WTC11 (cell line): Measurements from ENCODE around the gene NSD1. TPM values are rescaled to one million over a fixed set of nuclear protein-coding genes. Genes with fewer than 3 reads are reported as not detected.

Experiments
- ATAC-seq: fragments of 200-7000 bp; cut with Tn5 transposase; 2 replicates; pipeline ENCODE4 v1.10.0; 2021; ENCODE audit warnings: mild to moderate bottlenecking, moderate library complexity
- CTCF ChIA-PET: fragments of 300-600 bp; sonication (Branson Sonifier 250); formaldehyde crosslinking; loops from one replicate; lab custom pipeline; 2021; ENCODE audit warnings: antibody characterized with exemption; lab: Charles Lee
- POLR2A ChIA-PET: fragments of 350-600 bp; sonication (Branson Sonifier 250); formaldehyde crosslinking; loops from one replicate; lab custom pipeline; 2021; ENCODE audit warnings: antibody characterized with exemption; lab: Charles Lee
- DNase-seq: peaks from one replicate; pipeline ENCODE4 v3.0.0; 2021; ENCODE audit warnings: low spot score
- H3K27ac Mint-ChIP-seq: 2 replicates; pipeline ENCODE4 v1.8.0; 2021; ENCODE audit warnings: mixed read lengths
- H3K27me3 Mint-ChIP-seq: 2 replicates; pipeline ENCODE4 v1.8.0; 2021; ENCODE audit warnings: low read depth, mild to moderate bottlenecking, moderate library complexity, mixed read lengths
- H3K36me3 Mint-ChIP-seq: 2 replicates; pipeline ENCODE4 v1.8.0; 2021; ENCODE audit warnings: mixed read lengths
- H3K4me1 Mint-ChIP-seq: 2 replicates; pipeline ENCODE4 v1.8.0; 2022; ENCODE audit warnings: mixed read lengths
- H3K4me3 Mint-ChIP-seq: 2 replicates; pipeline ENCODE4 v1.8.0; 2021; ENCODE audit warnings: mild to moderate bottlenecking, moderate library complexity, mixed read lengths
- H3K9me3 Mint-ChIP-seq: 2 replicates; pipeline ENCODE4 v1.8.0; 2021; ENCODE audit warnings: mixed read lengths
- ARID4B ChIP-seq: sonication (generic); formaldehyde crosslinking; IDR thresholded peaks from 2 replicates; pipeline ENCODE4 v1.8.0; 2023; ENCODE audit warnings: missing genetic modification reagents, mild to moderate bottlenecking, borderline replicate concordance
- ATF1 ChIP-seq: sonication (generic); formaldehyde crosslinking; IDR thresholded peaks from 2 replicates; pipeline ENCODE4 v1.8.1; 2023; ENCODE audit warnings: mild to moderate bottlenecking, moderate library complexity, missing genetic modification reagents
- ATF3 ChIP-seq: sonication (generic); formaldehyde crosslinking; conservative IDR thresholded peaks from 2 replicates; pipeline ENCODE4 v1.8.1; 2022; ENCODE audit warnings: mild to moderate bottlenecking, missing genetic modification reagents
- ATF6 ChIP-seq: sonication (generic); formaldehyde crosslinking; IDR thresholded peaks from 2 replicates; pipeline ENCODE4 v1.8.1; 2023; ENCODE audit warnings: mild to moderate bottlenecking, missing genetic modification reagents
- GRHL2 ChIP-seq: fragments of 250-450 bp; sonication (Bioruptor Pico); IDR thresholded peaks from 2 replicates; pipeline ENCODE4 v1.8.0; 2022; ENCODE audit warnings: mild to moderate bottlenecking, moderate library complexity; ENCODE audit not compliant: insufficient replicate concordance, severe bottlenecking
- GTF2I ChIP-seq: fragments of 250-450 bp; sonication (Bioruptor Pico); conservative IDR thresholded peaks from 2 replicates; pipeline ENCODE4 v1.4.0; 2021; ENCODE audit warnings: mild to moderate bottlenecking
- HMGXB4 ChIP-seq: sonication (generic); formaldehyde crosslinking; IDR thresholded peaks from 2 replicates; pipeline ENCODE4 v1.8.1; 2023; ENCODE audit warnings: mild to moderate bottlenecking, moderate library complexity, missing genetic modification reagents
- NFYB ChIP-seq: sonication (generic); formaldehyde crosslinking; conservative IDR thresholded peaks from 2 replicates; pipeline ENCODE4 v1.8.0; 2022; ENCODE audit warnings: low read depth, missing genetic modification reagents
- PRDM15 ChIP-seq: sonication (generic); formaldehyde crosslinking; IDR thresholded peaks from 2 replicates; pipeline ENCODE4 v1.8.0; 2022; ENCODE audit warnings: missing genetic modification reagents
- SMAD4 ChIP-seq: sonication (generic); formaldehyde crosslinking; IDR thresholded peaks from 2 replicates; pipeline ENCODE4 v1.8.0; 2022; ENCODE audit warnings: mild to moderate bottlenecking, missing genetic modification reagents
- SP1 ChIP-seq: sonication (generic); formaldehyde crosslinking; conservative IDR thresholded peaks from 2 replicates; pipeline ENCODE4 v1.8.1; 2022; ENCODE audit warnings: missing genetic modification reagents
- ZNF219 ChIP-seq: sonication (generic); formaldehyde crosslinking; IDR thresholded peaks from 2 replicates; pipeline ENCODE4 v1.8.0; 2023; ENCODE audit warnings: missing genetic modification reagents, mild to moderate bottlenecking, borderline replicate concordance
- ZNF263 ChIP-seq: sonication (generic); formaldehyde crosslinking; IDR thresholded peaks from 2 replicates; pipeline ENCODE4 v1.8.1; 2022; ENCODE audit warnings: low read depth, mild to moderate bottlenecking, moderate library complexity, missing genetic modification reagents
- ZNF671 ChIP-seq: fragments of 250-450 bp; sonication (Bioruptor Pico); IDR thresholded peaks from 2 replicates; pipeline ENCODE4 v1.8.0; 2021; ENCODE audit warnings: mild to moderate bottlenecking
- total RNA-seq: library from RNA; stranded (reverse); gene quantifications from 3 replicates; pipeline ENCODE4 v1.2.3, GENCODE V29; 2021

Gene NSD1
- total RNA-seq, 1 experiment from 2014 or later, result 148 TPM

- H3K27me3 Mint-ChIP-seq, result no peaks in the 10 kb centered on the region
- POLR2A ChIA-PET, result no interaction called here
- ATAC-seq (no peak), DNase-seq (no peak)
- no peak overlapping the region for H3K4me3 Mint-ChIP-seq
- CTCF ChIA-PET, result interaction anchor here (0.7 to 6.2 kb wide), 4 partner anchors 10 to 213 kb away, joined by 3 to 59 read pairs (median 28); partner anchors contain the start of gene FGFR4
- H3K4me1 Mint-ChIP-seq, result peaks cover 21% of the 10 kb centered on the region
- TF ChIP-seq GRHL2 (no peak), SP1 (CRISPR knock-in tag) (no peak), ATF3 (CRISPR knock-in tag) (no peak), PRDM15 (CRISPR knock-in tag) (no peak), ATF1 (CRISPR knock-in tag) (no peak), ZNF671 (CRISPR knock-in tag) (no peak), SMAD4 (CRISPR knock-in tag) (no peak), GTF2I (CRISPR knock-in tag) (no peak), HMGXB4 (CRISPR knock-in tag) (no peak), ATF6 (CRISPR knock-in tag) (no peak), ZNF263 (CRISPR knock-in tag) (no peak), ARID4B (no peak), NFYB (CRISPR knock-in tag) (no peak), ZNF219 (no peak)
- H3K9me3 Mint-ChIP-seq, result no peaks in the 10 kb centered on the region
- H3K36me3 Mint-ChIP-seq, result peaks cover 23% of the 10 kb centered on the region
- H3K27ac Mint-ChIP-seq, result no peak overlapping the region
Observed at GRCh38 chr5:177096162-177097015, 37.2 kb upstream of the NSD1 start.
